Endodermal cell (in vitro differentiated cells): ENCODE measurements around the gene TRAF4. TPM values are rescaled to one million over a fixed set of nuclear protein-coding genes. Genes with fewer than 3 reads are reported as not detected.

ENCODE experiments used
- DNase-seq: peaks from one replicate; pipeline ENCODE4 v3.0.0-alpha.2; 2017
- H3K27ac ChIP-seq: 2 replicates; pipeline ENCODE4 v1.5.1; 2013; ENCODE audit warnings: mild to moderate bottlenecking, low read depth, low read length, moderate library complexity
- H3K27me3 ChIP-seq: 2 replicates; pipeline ENCODE4 v1.6.1; 2013; ENCODE audit warnings: mild to moderate bottlenecking, low read length, moderate library complexity; ENCODE audit not compliant: insufficient read depth, control insufficient read depth, poor library complexity, severe bottlenecking
- H3K36me3 ChIP-seq: 2 replicates; pipeline ENCODE4 v1.7.0; 2013; ENCODE audit warnings: mild to moderate bottlenecking, low read length, moderate library complexity; ENCODE audit not compliant: control insufficient read depth, insufficient read depth
- H3K4me1 ChIP-seq: one replicate; pipeline ENCODE4 v1.7.0; 2013; ENCODE audit warnings: low read length; ENCODE audit not compliant: control insufficient read depth, insufficient read depth
- H3K4me3 ChIP-seq: 2 replicates; pipeline ENCODE4 v1.5.1; 2013; ENCODE audit warnings: mild to moderate bottlenecking, low read length, moderate library complexity
- H3K9ac ChIP-seq: 2 replicates; pipeline ENCODE4 v1.6.1; 2013; ENCODE audit warnings: mild to moderate bottlenecking, low read length, moderate library complexity; ENCODE audit not compliant: poor library complexity, severe bottlenecking; ENCODE audit errors: extremely low read depth
- H3K9me3 ChIP-seq: 2 replicates; pipeline ENCODE4 v1.6.1; 2013; ENCODE audit warnings: mild to moderate bottlenecking, low read length, moderate library complexity; ENCODE audit not compliant: control insufficient read depth
- H3K27ac Mint-ChIP-seq: 2 replicates; pipeline ENCODE4 v1.8.0; 2020; ENCODE audit warnings: mixed read lengths
- H3K27me3 Mint-ChIP-seq: 2 replicates; pipeline ENCODE4 v1.8.0; 2021; ENCODE audit warnings: mild to moderate bottlenecking, mixed read lengths; ENCODE audit not compliant: insufficient read depth
- H3K36me3 Mint-ChIP-seq: 2 replicates; pipeline ENCODE4 v1.8.0; 2020; ENCODE audit warnings: low read depth, mixed read lengths
- H3K4me1 Mint-ChIP-seq: 2 replicates; pipeline ENCODE4 v1.8.0; 2020; ENCODE audit warnings: mixed read lengths
- H3K4me3 Mint-ChIP-seq: 2 replicates; pipeline ENCODE4 v1.8.0; 2020; ENCODE audit warnings: mild to moderate bottlenecking, moderate library complexity, mixed read lengths
- H3K9me3 Mint-ChIP-seq: 2 replicates; pipeline ENCODE4 v1.8.0; 2020; ENCODE audit warnings: mild to moderate bottlenecking, mixed read lengths
- CTCF ChIP-seq: fragments of 200-600 bp; sonication (generic); conservative IDR thresholded peaks from 2 replicates; pipeline ENCODE4 v1.5.0; 2021; ENCODE audit warnings: antibody characterized with exemption, mild to moderate bottlenecking
- WGBS, 2 experiments: methylation state at CpG; one replicate each; pipeline versions ENCODE4 v1.1.5 to v1.1.7; 2013; ENCODE audit warnings: missing lambda C conversion rate in 2 of 2, mixed read lengths in 1 of 2; ENCODE audit not compliant: insufficient coverage in 1 of 2, insufficient read length in 1 of 2; 5-methylcytosine and 5-hydroxymethylcytosine counted together
- total RNA-seq, 2 donors: library from RNA; stranded (reverse); fragmentation: NEBNext Ultra II Directional in 1 of 2; extraction: Animal tissue kit (Norgen Biotek cat#: 25700) in 1 of 2; gene quantifications; 2 replicates in 1 of 2; 3 replicates in 1 of 2; pipeline ENCODE4 v1.2.1, GENCODE V29; 2021

TRAF4 gene
- total RNA-seq, 2 donors from 2014 or later = 168 to 169 TPM

- no peak overlapping the region for H3K4me3 Mint-ChIP-seq
- peak overlapping the region; percentile 29 for H3K27ac Mint-ChIP-seq
- H3K4me1 ChIP-seq = peaks cover 7% of the 10 kb centered on the region
- DNase-seq = no peak
- WGBS, 2 experiments = 88 to 95% methylated on average over 4 to 5 of the region's 5 CpGs
- H3K36me3 Mint-ChIP-seq = peaks cover 55% of the 10 kb centered on the region
- H3K9me3 ChIP-seq = no peaks in the 10 kb centered on the region
- no peak for TF ChIP-seq CTCF
- H3K9ac ChIP-seq = no peak overlapping the region
- H3K27me3 ChIP-seq = no peaks in the 10 kb centered on the region
- peaks cover 7% of the 10 kb centered on the region for H3K4me1 Mint-ChIP-seq
- no peak overlapping the region for H3K27ac ChIP-seq
- H3K4me3 ChIP-seq = no peak overlapping the region
- no peaks in the 10 kb centered on the region for H3K27me3 Mint-ChIP-seq
- H3K9me3 Mint-ChIP-seq = no peaks in the 10 kb centered on the region
- peaks cover 50% of the 10 kb centered on the region for H3K36me3 ChIP-seq
Measured at GRCh38 chr17:28756049-28756804, 12.4 kb downstream of the TRAF4 start.

DNA sequence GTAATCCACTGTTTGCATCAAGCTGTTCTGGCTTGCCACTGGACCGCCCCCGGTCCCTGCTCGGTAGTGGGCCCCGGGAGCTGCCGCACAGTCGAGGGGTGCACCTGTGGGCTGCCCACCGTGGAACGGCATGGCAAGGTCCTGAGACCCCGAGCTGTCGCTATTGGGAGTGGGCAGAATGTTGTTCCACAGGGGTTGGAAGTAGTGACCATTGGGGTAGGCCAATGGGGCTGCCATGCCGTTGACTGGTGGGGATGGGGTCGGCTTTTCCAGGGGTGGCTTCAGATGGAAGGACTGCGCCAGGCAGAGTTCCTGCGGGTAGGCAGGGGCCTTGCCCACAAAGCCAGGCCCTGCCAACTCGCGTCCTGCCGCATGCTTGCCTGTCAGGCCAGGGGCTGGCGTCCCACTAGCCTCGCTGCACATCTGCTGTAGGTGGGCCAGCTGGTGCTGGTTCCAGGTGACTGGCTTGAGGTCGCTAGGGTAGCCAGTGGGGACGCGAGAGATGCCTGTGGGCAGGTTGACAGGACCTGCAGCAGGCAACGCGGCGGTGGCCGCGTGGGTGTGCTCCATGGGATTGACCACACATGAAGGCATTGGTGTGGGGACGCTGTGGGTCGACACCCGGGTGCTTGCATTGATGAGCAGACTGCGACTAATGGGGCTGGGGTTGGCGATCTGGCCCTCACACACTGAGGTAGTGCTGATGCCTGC lies 14.8 kb downstream of the TRAF4 start:
- TF ChIP-seq CTCF = no peak
- Histone ChIP-seq H3K4me1 (peaks cover 9% of the 10 kb centered on the region), H3K9ac (no peak overlapping the region), H3K27ac (no peak overlapping the region), H3K9me3 (no peaks in the 10 kb centered on the region), H3K27me3 (no peaks in the 10 kb centered on the region), H3K4me3 (no peak overlapping the region), H3K36me3 (peaks cover 56% of the 10 kb centered on the region)
- 96 to 98% methylated on average over 24 to 32 of the region's 32 CpGs for WGBS, 2 experiments
- DNase-seq = no peak
- H3K9me3 Mint-ChIP-seq = no peaks in the 10 kb centered on the region
- H3K36me3 Mint-ChIP-seq = peaks cover 56% of the 10 kb centered on the region
- no peak overlapping the region for H3K27ac Mint-ChIP-seq
- peaks cover 16% of the 10 kb centered on the region for H3K4me1 Mint-ChIP-seq
- H3K27me3 Mint-ChIP-seq = no peaks in the 10 kb centered on the region
- H3K4me3 Mint-ChIP-seq = no peak overlapping the region

DNA sequence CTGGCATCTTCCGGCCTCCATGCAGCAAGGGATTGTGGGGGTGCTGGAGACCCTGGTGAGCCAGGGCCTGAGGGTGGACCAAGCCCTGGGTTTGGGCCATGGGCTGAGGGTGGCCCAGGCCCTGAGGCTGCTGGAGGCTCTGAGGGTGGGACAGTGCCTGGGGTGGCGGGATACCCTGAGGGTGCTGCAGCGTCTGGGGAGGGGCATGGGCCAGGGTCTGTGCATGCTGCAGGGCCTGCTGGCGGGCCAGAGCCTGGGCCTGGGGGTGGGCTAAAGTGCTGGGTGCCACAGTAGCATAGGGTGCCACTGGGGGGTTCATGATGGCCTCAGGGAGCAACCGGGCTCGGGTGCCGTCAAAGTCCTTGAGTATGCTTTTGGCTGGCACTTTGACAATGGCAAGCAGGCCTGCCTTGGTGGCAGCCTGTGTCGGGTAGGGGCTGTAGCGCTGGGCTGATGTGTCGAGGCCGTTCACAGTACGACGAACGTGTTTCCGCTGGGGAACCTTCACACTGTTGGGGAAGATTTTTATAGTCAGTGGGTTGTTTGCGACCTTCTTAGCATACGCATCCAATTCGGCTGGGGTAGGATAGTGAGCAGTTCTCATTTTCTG lies 15.6 kb downstream of the TRAF4 start:
- Histone ChIP-seq H3K36me3 (peaks cover 56% of the 10 kb centered on the region), H3K27me3 (no peaks in the 10 kb centered on the region), H3K4me1 (peaks cover 9% of the 10 kb centered on the region), H3K9me3 (no peaks in the 10 kb centered on the region), H3K9ac (no peak overlapping the region), H3K27ac (no peak overlapping the region), H3K4me3 (no peak overlapping the region)
- TF ChIP-seq CTCF = no peak
- 95 to 97% methylated on average over 11 to 18 of the region's 18 CpGs for whole genome bisulfite sequencing, 2 experiments
- H3K9me3 Mint-ChIP-seq = no peaks in the 10 kb centered on the region
- peaks cover 18% of the 10 kb centered on the region for H3K4me1 Mint-ChIP-seq
- DNase-seq = no peak
- no peak overlapping the region for H3K27ac Mint-ChIP-seq
- H3K4me3 Mint-ChIP-seq = no peak overlapping the region
- no peaks in the 10 kb centered on the region for H3K27me3 Mint-ChIP-seq
- H3K36me3 Mint-ChIP-seq = peaks cover 58% of the 10 kb centered on the region
